Measurements from ENCODE around the gene TMEM260. TPM values are rescaled to one million over a fixed set of nuclear protein-coding genes. Genes with fewer than 3 reads are reported as not detected.

TMEM260 gene
- total RNA-seq (13.7 and 38.9 TPM in 2 replicates), polyA plus RNA-seq (12.2 and 23.8 TPM in 2 replicates)

DNA sequence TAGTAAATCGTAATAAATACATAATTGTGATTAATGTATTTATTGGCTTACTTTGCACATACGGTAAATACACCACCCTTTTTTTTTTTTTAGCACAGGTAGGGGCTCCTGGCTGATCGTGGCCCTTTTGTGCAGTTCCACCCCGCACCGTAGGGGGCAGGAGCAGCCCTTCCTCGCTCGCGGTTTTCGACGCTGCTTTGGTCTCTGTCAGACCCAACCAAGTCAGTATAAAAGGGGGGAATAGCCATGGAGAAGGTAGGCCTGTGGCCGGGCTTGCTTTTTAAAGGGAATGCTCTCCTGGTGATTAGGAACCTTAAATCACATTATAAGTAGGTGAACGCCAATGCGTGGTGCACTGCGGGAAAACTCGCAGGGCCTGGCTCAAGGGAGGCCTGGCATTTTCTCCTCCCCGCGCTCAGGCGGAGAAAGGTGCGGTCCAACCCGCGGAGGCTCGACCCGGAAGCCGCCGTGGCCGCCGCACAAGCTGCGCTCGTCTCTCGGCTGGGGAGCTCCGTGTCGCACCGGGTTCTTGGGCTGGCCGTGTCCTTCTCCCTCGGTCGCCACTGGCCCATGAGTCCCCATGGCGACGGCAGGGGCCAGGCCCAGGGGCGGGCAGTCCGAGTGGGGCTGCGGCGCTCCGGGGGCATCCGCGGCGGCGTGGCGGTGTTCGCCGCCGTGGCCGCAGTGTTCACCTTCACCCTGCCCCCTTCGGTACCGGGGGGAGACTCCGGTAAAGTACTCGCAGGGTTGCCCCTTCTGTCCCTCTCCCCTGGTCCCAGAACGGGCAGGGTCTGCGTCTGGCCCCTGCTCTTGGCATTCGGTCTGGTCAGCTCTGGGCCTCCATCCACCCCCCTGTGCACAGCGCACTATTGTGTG, at the start of gene TMEM260:
Gene TMEM260 (plus strand): TSS at position 454 of the 876 bp plus-strand sequence. CDS start 117 bp downstream, at position 571.
- DNase-seq (ENCODE audit: low read depth in 1 of 2, low spot score in 1 of 2): peak; percentile 90 to 92
- no peaks in the 10 kb centered on the region for H3K36me3 ChIP-seq
- H3K9me3 ChIP-seq (ENCODE audit: low read depth): no peaks in the 10 kb centered on the region
- TF ChIP-seq, protein P1, sequence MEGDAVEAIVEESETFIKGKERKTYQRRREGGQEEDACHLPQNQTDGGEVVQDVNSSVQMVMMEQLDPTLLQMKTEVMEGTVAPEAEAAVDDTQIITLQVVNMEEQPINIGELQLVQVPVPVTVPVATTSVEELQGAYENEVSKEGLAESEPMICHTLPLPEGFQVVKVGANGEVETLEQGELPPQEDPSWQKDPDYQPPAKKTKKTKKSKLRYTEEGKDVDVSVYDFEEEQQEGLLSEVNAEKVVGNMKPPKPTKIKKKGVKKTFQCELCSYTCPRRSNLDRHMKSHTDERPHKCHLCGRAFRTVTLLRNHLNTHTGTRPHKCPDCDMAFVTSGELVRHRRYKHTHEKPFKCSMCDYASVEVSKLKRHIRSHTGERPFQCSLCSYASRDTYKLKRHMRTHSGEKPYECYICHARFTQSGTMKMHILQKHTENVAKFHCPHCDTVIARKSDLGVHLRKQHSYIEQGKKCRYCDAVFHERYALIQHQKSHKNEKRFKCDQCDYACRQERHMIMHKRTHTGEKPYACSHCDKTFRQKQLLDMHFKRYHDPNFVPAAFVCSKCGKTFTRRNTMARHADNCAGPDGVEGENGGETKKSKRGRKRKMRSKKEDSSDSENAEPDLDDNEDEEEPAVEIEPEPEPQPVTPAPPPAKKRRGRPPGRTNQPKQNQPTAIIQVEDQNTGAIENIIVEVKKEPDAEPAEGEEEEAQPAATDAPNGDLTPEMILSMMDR (IDR thresholded peaks at IDR 0.05; ENCODE audit: low read depth, low read length): peak; percentile 98
- peaks cover 22% of the 10 kb centered on the region for H3K4me1 ChIP-seq (ENCODE audit: low read depth)
- H3K27me3 ChIP-seq: no peaks in the 10 kb centered on the region
- peak within 1 kb of the TSS; percentile 98 for H3K27ac ChIP-seq
- H3K4me3 ChIP-seq: peak within 1 kb of the TSS; percentile 94

DNA sequence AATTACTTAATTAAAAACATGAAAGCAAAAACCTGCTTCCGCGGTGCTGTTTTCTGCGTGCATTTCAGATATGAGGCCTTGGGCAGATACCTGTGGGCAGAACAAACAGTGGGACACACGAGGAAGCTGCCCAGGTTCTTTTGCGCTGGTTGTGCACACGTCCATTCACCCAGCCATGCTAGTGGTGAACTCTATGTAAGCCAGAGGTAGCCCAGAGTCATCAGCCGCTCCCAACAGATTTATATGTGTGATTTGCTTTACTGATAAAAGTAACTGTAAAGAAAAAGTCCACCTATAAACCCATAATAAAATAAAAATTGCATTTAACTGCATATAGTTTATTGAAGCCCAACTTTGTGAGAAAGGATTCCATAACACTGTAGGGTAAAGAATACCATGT, 47.1 kb upstream of the TMEM260 start:
- no peak overlapping the region for H3K27ac ChIP-seq
- no peaks in the 10 kb centered on the region for H3K9me3 ChIP-seq (ENCODE audit: low read depth)
- H3K4me3 ChIP-seq: no peak overlapping the region
- TF ChIP-seq, protein P1 (IDR thresholded peaks at IDR 0.05; ENCODE audit: low read depth, low read length): no peak
- no peak for DNase-seq (ENCODE audit: low read depth in 1 of 2, low spot score in 1 of 2)
- no peaks in the 10 kb centered on the region for H3K4me1 ChIP-seq (ENCODE audit: low read depth)
- H3K36me3 ChIP-seq: no peaks in the 10 kb centered on the region
- H3K27me3 ChIP-seq: no peaks in the 10 kb centered on the region

DNA sequence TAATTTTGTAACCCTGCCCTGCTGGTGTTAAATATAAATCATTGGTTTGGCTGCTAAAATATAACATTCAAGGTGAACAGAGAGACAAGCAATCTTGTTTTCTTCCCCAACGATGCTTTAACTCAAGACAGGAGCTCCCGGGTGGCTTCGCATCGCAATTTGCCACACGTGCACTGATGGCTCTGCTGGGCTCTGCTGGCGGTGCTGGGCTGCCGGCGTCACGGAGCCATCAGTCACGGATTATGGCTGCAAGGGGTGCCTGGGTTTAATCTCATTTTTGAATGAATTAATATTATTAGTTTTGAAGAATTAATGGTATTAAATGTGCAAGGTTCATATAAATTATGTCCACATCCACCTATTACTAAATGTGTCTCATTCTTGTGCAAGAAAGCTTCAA, 44.9 kb upstream of the TMEM260 start:
- no peak for DNase-seq (ENCODE audit: low read depth in 1 of 2, low spot score in 1 of 2)
- Histone ChIP-seq H3K36me3 (no peaks in the 10 kb centered on the region), H3K4me1 (ENCODE audit: low read depth) (no peaks in the 10 kb centered on the region), H3K4me3 (no peak overlapping the region), H3K9me3 (ENCODE audit: low read depth) (no peaks in the 10 kb centered on the region), H3K27ac (no peak overlapping the region), H3K27me3 (no peaks in the 10 kb centered on the region)
- TF ChIP-seq, protein P1 (IDR thresholded peaks at IDR 0.05; ENCODE audit: low read depth, low read length): no peak

DNA sequence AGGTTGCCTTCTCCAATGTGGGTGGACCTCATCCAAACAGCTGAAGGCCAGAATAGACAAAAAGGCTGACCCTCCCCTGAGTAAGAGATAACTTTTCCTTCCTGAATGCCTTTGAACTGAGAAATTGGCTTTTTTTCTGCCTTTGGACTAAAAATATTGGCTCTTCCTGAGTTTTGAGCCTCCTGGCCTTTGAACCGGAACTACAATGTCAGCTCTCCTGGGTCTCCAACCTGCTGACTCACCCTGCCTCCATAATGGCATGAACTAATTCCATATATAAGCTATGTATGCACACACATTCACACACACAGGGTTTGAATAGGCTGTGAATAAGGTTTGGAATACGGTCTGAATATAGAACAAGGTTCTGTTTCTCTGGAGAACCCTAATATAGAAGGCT, 39.7 kb upstream of the TMEM260 start:
- Histone ChIP-seq H3K9me3 (ENCODE audit: low read depth) (no peaks in the 10 kb centered on the region), H3K27me3 (no peaks in the 10 kb centered on the region), H3K4me1 (ENCODE audit: low read depth) (no peaks in the 10 kb centered on the region), H3K36me3 (no peaks in the 10 kb centered on the region), H3K4me3 (no peak overlapping the region), H3K27ac (no peak overlapping the region)
- DNase-seq (ENCODE audit: low read depth in 1 of 2, low spot score in 1 of 2): no peak
- TF ChIP-seq, protein P1 (IDR thresholded peaks at IDR 0.05; ENCODE audit: low read depth, low read length): no peak

DNA sequence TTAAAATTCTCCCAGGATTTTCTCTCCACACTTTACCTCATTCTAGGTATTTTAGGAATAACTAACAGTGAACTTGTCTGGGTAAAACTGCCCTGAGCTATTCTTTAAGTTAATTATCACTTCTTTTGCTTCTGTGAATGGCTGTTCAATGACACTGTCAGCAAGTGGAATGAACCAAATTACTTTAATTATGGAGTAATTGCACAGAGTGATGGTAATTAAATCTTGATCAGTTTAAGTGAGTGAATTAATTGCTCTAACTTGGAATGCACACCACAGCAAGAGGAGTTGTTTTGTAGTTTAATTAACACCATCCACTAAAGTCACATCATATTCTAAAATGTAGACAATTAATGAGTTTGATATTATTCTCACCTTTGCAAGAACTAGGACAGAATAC, 36.2 kb upstream of the TMEM260 start:
- H3K4me1 ChIP-seq (ENCODE audit: low read depth): no peaks in the 10 kb centered on the region
- no peak for DNase-seq (ENCODE audit: low read depth in 1 of 2, low spot score in 1 of 2)
- no peaks in the 10 kb centered on the region for H3K36me3 ChIP-seq
- TF ChIP-seq, protein P1 (IDR thresholded peaks at IDR 0.05; ENCODE audit: low read depth, low read length): no peak
- H3K9me3 ChIP-seq (ENCODE audit: low read depth): no peaks in the 10 kb centered on the region
- H3K27ac ChIP-seq: no peak overlapping the region
- no peaks in the 10 kb centered on the region for H3K27me3 ChIP-seq
- H3K4me3 ChIP-seq: no peak overlapping the region
